ENCODE measurements around the gene CARD9. TPM values are rescaled to one million over a fixed set of nuclear protein-coding genes. Genes with fewer than 3 reads are reported as not detected.

CARD9 gene
- total RNA-seq, 3 donors from 2014 or later: 2.2 to 2.4 (median 2.2) TPM

DNA sequence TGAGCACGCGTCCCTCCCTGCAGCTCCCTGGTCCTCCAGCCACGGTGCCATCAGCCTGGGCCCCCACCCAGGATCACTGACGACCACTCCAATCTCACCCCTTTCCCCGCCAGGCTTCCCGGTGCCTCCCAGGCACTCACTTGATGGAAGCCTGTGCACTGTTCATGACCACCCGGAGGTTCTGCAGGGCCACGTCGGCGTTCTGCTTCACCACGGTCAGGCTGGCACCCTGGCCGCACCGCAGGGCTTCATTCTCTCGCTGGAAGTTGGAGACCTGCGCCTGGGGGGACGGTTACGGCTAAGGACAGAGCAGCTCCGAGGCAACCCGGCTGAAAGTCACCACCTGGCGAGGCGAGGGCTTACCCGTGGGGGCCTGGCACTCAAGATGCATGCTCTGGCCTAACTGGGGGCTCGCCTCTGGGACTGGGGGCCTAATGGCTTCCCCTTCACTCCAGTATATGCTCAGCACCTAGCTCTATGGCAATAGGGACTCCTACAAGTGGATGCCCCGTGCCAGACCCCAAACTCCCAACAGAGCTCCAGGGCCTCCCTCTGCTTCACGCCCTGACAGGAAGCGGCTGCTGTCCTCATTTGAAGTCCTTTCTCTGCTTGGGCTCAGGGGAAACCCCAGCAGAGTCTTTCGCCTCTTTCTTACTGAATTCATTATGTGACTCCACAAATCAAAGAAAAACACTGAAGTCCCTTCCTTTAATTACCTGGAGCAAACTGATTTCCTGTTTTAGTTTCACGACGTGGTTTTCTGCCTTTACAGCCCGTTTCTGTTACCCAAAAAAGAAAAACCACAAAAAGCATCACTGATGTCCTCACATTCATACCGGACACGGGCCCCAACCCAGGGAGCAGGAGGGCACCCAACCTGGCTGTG, 30.7 kb upstream of the CARD9 start:
- Histone ChIP-seq H3K36me3 (ENCODE audit: low read depth) (peaks cover 4% of the 10 kb centered on the region), H3K9me3 (no peaks in the 10 kb centered on the region), H3K4me1 (ENCODE audit: low read depth) (peaks cover 16% of the 10 kb centered on the region), H3K4me3 (no peak overlapping the region)
- intact Hi-C loops (cut with DNase I, micrococcal nuclease): no loop called here
- no peak for ATAC-seq
- no peak for TF ChIP-seq CTCF (IDR thresholded peaks at IDR 0.05)
- DNase-seq: no peak

DNA sequence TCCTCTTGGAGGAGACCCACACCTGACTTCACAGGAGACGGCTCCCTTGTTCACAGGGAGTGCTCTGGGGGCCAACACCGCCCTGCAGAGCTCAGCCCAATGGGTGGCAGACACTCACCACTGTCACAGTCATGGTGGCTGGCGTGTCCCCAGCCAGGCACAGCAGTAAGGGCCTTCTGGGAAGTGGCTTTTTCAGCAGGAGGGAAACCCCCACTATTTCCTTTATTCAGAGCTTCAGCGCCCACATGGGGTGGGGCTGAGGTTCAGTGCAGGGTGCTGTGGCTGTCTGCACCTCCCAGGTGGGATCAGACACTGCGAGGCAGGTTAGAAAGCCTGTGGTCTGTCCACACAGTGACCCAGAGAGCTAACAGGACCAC, 30.1 kb upstream of the CARD9 start:
- TF ChIP-seq CTCF (IDR thresholded peaks at IDR 0.05): no peak
- intact Hi-C loops (cut with DNase I, micrococcal nuclease): no loop called here
- Histone ChIP-seq H3K9me3 (no peaks in the 10 kb centered on the region), H3K36me3 (ENCODE audit: low read depth) (peaks cover 4% of the 10 kb centered on the region), H3K4me1 (ENCODE audit: low read depth) (peaks cover 18% of the 10 kb centered on the region), H3K4me3 (no peak overlapping the region)
- peak in 2 of 3 donors; percentile 38 to 47 for DNase-seq
- peak; percentile 47 for ATAC-seq

DNA sequence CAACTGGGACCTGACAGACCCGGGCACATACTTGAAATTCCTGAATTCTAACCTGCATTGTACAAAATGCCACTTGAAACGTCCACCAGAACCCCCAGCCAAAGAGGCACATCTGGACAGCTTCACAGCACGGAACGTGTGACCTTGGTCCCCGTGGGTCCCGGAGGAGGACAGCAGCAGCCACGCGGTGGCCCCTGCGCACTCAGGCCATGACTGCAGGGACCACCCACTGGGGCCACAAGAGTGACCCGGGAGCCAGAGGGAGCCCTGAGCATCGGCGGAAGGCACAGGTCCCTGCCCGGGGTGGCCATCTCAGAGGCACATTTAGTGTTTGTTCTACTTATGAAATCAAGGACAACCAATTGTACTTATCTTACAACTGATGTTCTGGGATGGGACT, 28.6 kb upstream of the CARD9 start:
- Histone ChIP-seq H3K4me3 (no peak overlapping the region), H3K4me1 (ENCODE audit: low read depth) (peaks cover 18% of the 10 kb centered on the region), H3K36me3 (ENCODE audit: low read depth) (peaks cover 3% of the 10 kb centered on the region), H3K9me3 (no peaks in the 10 kb centered on the region)
- no peak for ATAC-seq
- TF ChIP-seq CTCF (IDR thresholded peaks at IDR 0.05): no peak
- DNase-seq: no peak
- intact Hi-C loops (cut with DNase I, micrococcal nuclease): no loop called here

DNA sequence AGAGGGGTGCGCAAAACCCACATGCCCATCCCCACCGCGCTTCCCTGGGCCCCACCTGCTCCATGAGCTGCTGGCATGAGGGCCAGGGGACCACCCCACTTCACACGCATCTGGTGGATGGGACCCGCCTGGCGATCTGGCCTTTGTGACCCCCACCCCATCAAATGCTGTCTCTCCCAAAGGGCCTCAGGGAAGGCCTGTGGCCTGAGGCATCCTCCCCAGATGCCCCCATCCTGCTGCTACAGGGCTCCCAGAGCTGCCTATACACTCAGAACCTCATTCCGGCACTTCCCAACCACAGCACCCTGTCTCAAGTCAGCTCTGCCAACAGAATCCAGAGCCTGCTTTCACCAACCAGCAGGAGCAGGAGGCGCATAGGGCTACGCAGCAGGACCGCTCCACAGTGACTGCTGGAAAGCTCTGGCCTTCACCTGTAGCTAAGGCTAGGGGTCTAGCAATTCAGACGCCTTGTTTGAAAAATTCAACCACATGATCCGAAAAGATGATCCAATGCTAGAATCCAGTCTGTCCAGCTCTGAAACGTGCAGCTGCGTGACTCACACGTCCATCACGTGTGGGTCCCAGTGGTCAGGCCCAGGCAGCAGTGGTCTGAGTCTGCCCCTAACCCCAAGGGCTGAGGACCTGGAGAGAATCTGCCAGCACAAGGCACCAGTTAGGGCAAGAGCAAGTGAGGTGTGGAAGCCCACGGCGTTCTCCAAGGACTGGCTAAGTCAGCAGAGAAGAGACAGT, 27.9 kb upstream of the CARD9 start:
- DNase-seq: no peak
- no peak overlapping the region for H3K4me3 ChIP-seq
- peaks cover 22% of the 10 kb centered on the region for H3K4me1 ChIP-seq (ENCODE audit: low read depth)
- TF ChIP-seq CTCF (IDR thresholded peaks at IDR 0.05): no peak
- H3K9me3 ChIP-seq: no peaks in the 10 kb centered on the region
- intact Hi-C loops (cut with DNase I, micrococcal nuclease): no loop called here
- H3K36me3 ChIP-seq (ENCODE audit: low read depth): no peaks in the 10 kb centered on the region
- no peak for ATAC-seq

GRCh38 chr9:136400038-136400834, 26.8 kb upstream of the CARD9 start, which contains the start of gene SNAPC4:
Gene SNAPC4 (minus strand): TSS chr9:136400170. CDS start chr9:136398428, 1,742 bp downstream.
- peak; percentile 99 for TF ChIP-seq CTCF (IDR thresholded peaks at IDR 0.05)
- Histone ChIP-seq H3K4me1 (ENCODE audit: low read depth) (peaks cover 26% of the 10 kb centered on the region), H3K4me3 (peak within 1 kb of the TSS; percentile 81), H3K36me3 (ENCODE audit: low read depth) (no peaks in the 10 kb centered on the region), H3K9me3 (no peaks in the 10 kb centered on the region)
- DNase-seq: peak; percentile 87 to 93 (median 92)
- intact Hi-C loops (cut with DNase I, micrococcal nuclease): no loop called here
- peak; percentile 94 for ATAC-seq

Data from mucosa of descending colon (tissue), 3 donors.